B cell (primary cell): ENCODE results near the gene METTL2A.
"Not testable (repeated sequence)": the region's sequence is repeated elsewhere in the genome, so short reads cannot be mapped to it uniquely, and the experiment has no call there.

Experiments
- CTCF ChIP-seq: fragments of 200-600 bp; IDR thresholded peaks from one replicate; pipeline ENCODE4 v1.8.0; 2022; ENCODE audit warnings: antibody characterized with exemption, mild to moderate bottlenecking
- EZH2 ChIP-seq: IDR thresholded peaks from 2 replicates; pipeline ENCODE4 v1.6.1; 2012; ENCODE audit warnings: borderline replicate concordance, low read depth, mild to moderate bottlenecking, moderate library complexity, low read length; ENCODE audit not compliant: insufficient read depth, poor library complexity, severe bottlenecking

- TF ChIP-seq CTCF, EZH2: not testable (repeated sequence)
Observed at GRCh38 chr17:62479639-62480258, 56.1 kb downstream of the METTL2A start.
